Pancreas (tissue), 10 donors: Measurements from ENCODE around the gene CNR2. TPM values are rescaled to one million over a fixed set of nuclear protein-coding genes. Genes with fewer than 3 reads are reported as not detected.
A peak's percentile ranks its signal among the peaks of the same experiment; 100 is the strongest.

Experiments
- ATAC-seq, 4 donors: fragments of 200-7000 bp; cut with Tn5 transposase; one replicate each; pipeline versions ENCODE4 v1.8.0 to v1.9.1; 2020; ENCODE audit warnings: mild to moderate bottlenecking in 4 of 4, moderate library complexity in 4 of 4
- DNase-seq, 6 donors: peaks; one replicate each; pipeline ENCODE4 v3.0.0-alpha.2; 2020
- FAIRE-seq: peaks from 2 replicates; lab custom pipeline; 2012; peaks lifted over from hg19 to GRCh38; lab: Jason Lieb, UNC
- H3K27ac ChIP-seq, 4 donors: fragments of 200-600 bp; sonication (generic); 1 replicate in 3 of 4; 2 replicates in 1 of 4; pipeline versions ENCODE4 v1.5.0 to v1.8.0; 2020
- H3K27me3 ChIP-seq, 4 donors: fragments of 200-600 bp; one replicate each; pipeline ENCODE4 v1.8.0; 2021
- H3K36me3 ChIP-seq, 3 donors: fragments of 200-600 bp; sonication (generic) in 1 of 3; one replicate each; pipeline versions ENCODE4 v1.5.0 to v1.8.0; 2020 to 2021
- H3K4me1 ChIP-seq, 3 donors: fragments of 200-600 bp; one replicate each; pipeline ENCODE4 v1.8.0; 2021
- H3K4me3 ChIP-seq, 4 donors: fragments of 200-600 bp; sonication (generic) in 2 of 4; one replicate each; pipeline versions ENCODE4 v1.5.0 to v1.8.0; 2020 to 2021
- H3K9me3 ChIP-seq, 4 donors: fragments of 200-600 bp; one replicate each; pipeline ENCODE4 v1.8.0; 2021
- WGBS, 2 donors: extraction: QIAGEN DNeasy Blood & Tissue Kit; methylation state at CpG; one replicate each; pipeline ENCODE4 v1.1.7; 2013; 5-methylcytosine and 5-hydroxymethylcytosine counted together
- intact Hi-C, 3 donors: fragments of 100-400 bp; cut with DNase I; formaldehyde crosslinking; loops; one replicate each; pipeline versions ENCODE4 v1.11.1 to v1.14.2; 2022
- microRNA-seq, 2 donors: library from miRNA; unstranded; fragments of <30 nt; microRNA quantifications; one replicate each; pipeline versions ENCODE4 to v1.1.0, GENCODE V29; 2019 to 2020
- polyA plus RNA-seq, 2 donors: library from polyadenylated mRNA; stranded (reverse); fragments of 200-250 nt; gene quantifications; one replicate each; pipeline ENCODE4 v1.2.3, GENCODE V29; 2013
- total RNA-seq, 6 donors: library from RNA; stranded (reverse); fragmentation: NEBNext Ultra II Directional in 4 of 6; extraction: Animal tissue kit (Norgen Biotek cat#: 25700) in 4 of 6; gene quantifications; one replicate each; pipeline versions ENCODE4 v1.2.1 to v1.2.4, GENCODE V29; 2021 to 2023
- TF ChIP-seq, protein P1 (sequence below), 4 donors: fragments of 200-600 bp; sonication (generic) in 3 of 4; IDR thresholded peaks; one replicate each; pipeline versions ENCODE4 v1.5.0 to v1.8.0; 2021; ENCODE audit warnings: antibody characterized with exemption in 4 of 4
- donor health status: healthy with polysubstance abuse.
- donor health status: DM: no; HTN: no; CAD: no; lungs with moderate emphysema.
- donor health status: DM: no; HTN: no; CAD: no.
- donor health status: control.
- donor health status: control.
- donor health status: Bipolar disorder and iron deficiency.
- donor health status: DM: yes; HTN: yes; CAD: no.
- donor health status: DM: no; HTN: no; CAD: no.
- donor health status: DM: no; HTN: no; CAD: no.
- donor health status: DM: yes; HTN: yes; CAD: no.

CNR2 gene
- total and polyA plus RNA-seq, 8 donors = not detected

- FAIRE-seq (no peak), ATAC-seq (peak; percentile 98 to 100 (median 100)), DNase-seq (peak; percentile 86 to 95 (median 92))
- H3K27me3 ChIP-seq = no peaks in the 10 kb centered on the region
- H3K9me3 ChIP-seq = no peaks in the 10 kb centered on the region
- TF ChIP-seq, protein P1, sequence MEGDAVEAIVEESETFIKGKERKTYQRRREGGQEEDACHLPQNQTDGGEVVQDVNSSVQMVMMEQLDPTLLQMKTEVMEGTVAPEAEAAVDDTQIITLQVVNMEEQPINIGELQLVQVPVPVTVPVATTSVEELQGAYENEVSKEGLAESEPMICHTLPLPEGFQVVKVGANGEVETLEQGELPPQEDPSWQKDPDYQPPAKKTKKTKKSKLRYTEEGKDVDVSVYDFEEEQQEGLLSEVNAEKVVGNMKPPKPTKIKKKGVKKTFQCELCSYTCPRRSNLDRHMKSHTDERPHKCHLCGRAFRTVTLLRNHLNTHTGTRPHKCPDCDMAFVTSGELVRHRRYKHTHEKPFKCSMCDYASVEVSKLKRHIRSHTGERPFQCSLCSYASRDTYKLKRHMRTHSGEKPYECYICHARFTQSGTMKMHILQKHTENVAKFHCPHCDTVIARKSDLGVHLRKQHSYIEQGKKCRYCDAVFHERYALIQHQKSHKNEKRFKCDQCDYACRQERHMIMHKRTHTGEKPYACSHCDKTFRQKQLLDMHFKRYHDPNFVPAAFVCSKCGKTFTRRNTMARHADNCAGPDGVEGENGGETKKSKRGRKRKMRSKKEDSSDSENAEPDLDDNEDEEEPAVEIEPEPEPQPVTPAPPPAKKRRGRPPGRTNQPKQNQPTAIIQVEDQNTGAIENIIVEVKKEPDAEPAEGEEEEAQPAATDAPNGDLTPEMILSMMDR (IDR thresholded peaks at IDR 0.05) = no peak
- intact Hi-C loops = no loop called here
- H3K4me3 ChIP-seq = peak within 1 kb of the TSS; percentile 76 to 99 (median 90)
- peak within 1 kb of the TSS; percentile 77 to 91 (median 87) for H3K27ac ChIP-seq
- WGBS, 2 donors = 0% methylated on average over 42 of the region's 42 CpGs
- no peaks in the 10 kb centered on the region for H3K36me3 ChIP-seq
- peaks cover 0 to 6% (median 3%) of the 10 kb centered on the region in 3 donors for H3K4me1 ChIP-seq
Observed at GRCh38 chr1:23825076-23825761, 87.9 kb downstream of the CNR2 start, which contains the start of gene HMGCL. Gene HMGCL, minus strand, starts transcription at chr1:23825429. Its CDS starts 14 bp downstream, at chr1:23825415.

- FAIRE-seq (no peak), ATAC-seq (peak in 3 of 4 donors; percentile 13 to 27 (median 19)), DNase-seq (no peak)
- peak overlapping the region; percentile 77 to 91 (median 87) for H3K27ac ChIP-seq
- 0 to 2% methylated on average over 8 of the region's 8 CpGs for WGBS, 2 donors
- H3K9me3 ChIP-seq = no peaks in the 10 kb centered on the region
- H3K4me1 ChIP-seq = peaks cover 0 to 6% (median 3%) of the 10 kb centered on the region in 3 donors
- H3K4me3 ChIP-seq = peak overlapping the region; percentile 76 to 99 (median 90)
- no peaks in the 10 kb centered on the region for H3K27me3 ChIP-seq
- H3K36me3 ChIP-seq = no peaks in the 10 kb centered on the region
- intact Hi-C loops = no loop called here
- TF ChIP-seq, protein P1 (IDR thresholded peaks at IDR 0.05) = no peak
Observed at GRCh38 chr1:23824711-23825075, 88.5 kb downstream of the CNR2 start.

DNA sequence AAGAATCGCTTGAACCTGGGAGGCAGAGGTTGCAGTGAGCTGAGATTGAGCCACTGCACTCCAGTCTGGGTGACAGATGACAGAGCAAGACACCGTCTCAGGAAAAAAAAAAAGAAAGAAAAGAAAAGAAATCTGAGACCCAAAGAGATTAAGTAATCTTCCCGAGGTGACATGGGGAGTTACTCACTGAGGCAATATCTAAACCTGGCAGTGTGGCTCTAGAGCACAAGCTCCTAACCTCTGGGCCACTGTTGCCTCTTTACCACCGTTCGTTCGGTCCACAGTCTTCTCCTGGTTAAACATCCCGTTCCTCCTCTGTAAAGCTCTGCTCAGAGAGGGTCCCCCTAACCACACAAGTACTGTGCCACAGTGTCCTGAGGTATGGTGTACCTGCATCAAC is 89.4 kb downstream of the CNR2 start:
- no peak for ATAC-seq
- Histone ChIP-seq H3K9me3 (no peaks in the 10 kb centered on the region), H3K27me3 (no peaks in the 10 kb centered on the region), H3K4me3 (no peak overlapping the region), H3K36me3 (no peaks in the 10 kb centered on the region), H3K27ac (no peak overlapping the region), H3K4me1 (peaks cover 0 to 6% (median 3%) of the 10 kb centered on the region in 3 donors)
- 77% methylated on average over 7 of the region's 7 CpGs for whole genome bisulfite sequencing, 2 donors
- intact Hi-C loops = no loop called here
- no peak for DNase-seq
- TF ChIP-seq, protein P1 (IDR thresholded peaks at IDR 0.05) = no peak
- no peak for FAIRE-seq

Small RNA genes lying within 50 kb of the gene (microRNA-seq; reads per million reads assigned to microRNA genes)
- gene MIR378F = 0 reads per million in 2 donors

Other genes starting within 250 kb of the CNR2 start
- gene RPL11, start 221.6 kb downstream of the CNR2 start, total RNA-seq = 100 to 1,000 TPM; 511 to 819 (median 681) TPM
- 1,000 to 10,000 TPM; 1,351 to 1,484 TPM for gene RPL11, start 221.6 kb downstream of the CNR2 start, polyA plus RNA-seq
- 10 to 100 TPM; 23.5 to 33.9 (median 27.0) TPM for gene ELOA, start 169.9 kb downstream of the CNR2 start, total RNA-seq
- 10 to 100 TPM; 10.6 to 13.8 TPM for gene ELOA, start 169.9 kb downstream of the CNR2 start, polyA plus RNA-seq
- 10 to 100 TPM; 17.3 to 20.6 (median 18.9) TPM for gene PITHD1, start 134.9 kb downstream of the CNR2 start, total RNA-seq
- gene PITHD1, start 134.9 kb downstream of the CNR2 start, polyA plus RNA-seq = 10 to 100 TPM; 20.6 to 36.8 TPM
- 10 to 100 TPM; 13.6 to 31.3 (median 21.6) TPM for gene LYPLA2, start 122.2 kb downstream of the CNR2 start, total RNA-seq
- 10 to 100 TPM; 37.0 to 45.4 TPM for gene LYPLA2, start 122.2 kb downstream of the CNR2 start, polyA plus RNA-seq
- gene GALE, start 112.6 kb downstream of the CNR2 start, total RNA-seq = 10 to 100 TPM in 5 of 6 donors, 1 to 10 TPM in 1; 5.6 to 15.2 (median 11.4) TPM
- gene GALE, start 112.6 kb downstream of the CNR2 start, polyA plus RNA-seq = 10 to 100 TPM; 20.1 to 34.6 TPM
- 10 to 100 TPM; 16.2 to 26.0 (median 16.9) TPM for gene HMGCL, start 87.9 kb downstream of the CNR2 start, total RNA-seq
- gene HMGCL, start 87.9 kb downstream of the CNR2 start, polyA plus RNA-seq = 10 to 100 TPM; 18.9 to 27.0 TPM
- gene FUCA1, start 45.1 kb downstream of the CNR2 start, total RNA-seq = 10 to 100 TPM in 3 of 6 donors, 1 to 10 TPM in 3; 8.3 to 23.4 (median 13.3) TPM
- 10 to 100 TPM; 14.0 to 27.8 TPM for gene FUCA1, start 45.1 kb downstream of the CNR2 start, polyA plus RNA-seq
- 10 to 100 TPM; 24.3 to 57.4 (median 38.3) TPM for gene PNRC2, start 46.5 kb upstream of the CNR2 start, total RNA-seq
- gene PNRC2, start 46.5 kb upstream of the CNR2 start, polyA plus RNA-seq = 10 to 100 TPM; 30.2 to 49.0 TPM
- gene SRSF10, start 67.0 kb upstream of the CNR2 start, total RNA-seq = 10 to 100 TPM; 25.5 to 54.9 (median 37.1) TPM
- gene SRSF10, start 67.0 kb upstream of the CNR2 start, polyA plus RNA-seq = 10 to 100 TPM; 42.8 to 78.8 TPM
- gene MYOM3, start 198.8 kb upstream of the CNR2 start, total RNA-seq = 1 to 10 TPM in 2 of 6 donors, under 1 TPM in 4; 0.38 to 1.7 (median 0.79) TPM
- 1 to 10 TPM in 1 of 2 donors, under 1 TPM in 1; 0.77 to 1.2 TPM for gene MYOM3, start 198.8 kb upstream of the CNR2 start, polyA plus RNA-seq
- gene IL22RA1, start 229.8 kb upstream of the CNR2 start, total RNA-seq = 100 to 1,000 TPM in 4 of 6 donors, 10 to 100 TPM in 2; 62.5 to 164 (median 123) TPM
- gene IL22RA1, start 229.8 kb upstream of the CNR2 start, polyA plus RNA-seq = 10 to 100 TPM; 68.8 to 87.5 TPM